ENCODE measurements around the gene IQCK.

The IQCK gene

DNA sequence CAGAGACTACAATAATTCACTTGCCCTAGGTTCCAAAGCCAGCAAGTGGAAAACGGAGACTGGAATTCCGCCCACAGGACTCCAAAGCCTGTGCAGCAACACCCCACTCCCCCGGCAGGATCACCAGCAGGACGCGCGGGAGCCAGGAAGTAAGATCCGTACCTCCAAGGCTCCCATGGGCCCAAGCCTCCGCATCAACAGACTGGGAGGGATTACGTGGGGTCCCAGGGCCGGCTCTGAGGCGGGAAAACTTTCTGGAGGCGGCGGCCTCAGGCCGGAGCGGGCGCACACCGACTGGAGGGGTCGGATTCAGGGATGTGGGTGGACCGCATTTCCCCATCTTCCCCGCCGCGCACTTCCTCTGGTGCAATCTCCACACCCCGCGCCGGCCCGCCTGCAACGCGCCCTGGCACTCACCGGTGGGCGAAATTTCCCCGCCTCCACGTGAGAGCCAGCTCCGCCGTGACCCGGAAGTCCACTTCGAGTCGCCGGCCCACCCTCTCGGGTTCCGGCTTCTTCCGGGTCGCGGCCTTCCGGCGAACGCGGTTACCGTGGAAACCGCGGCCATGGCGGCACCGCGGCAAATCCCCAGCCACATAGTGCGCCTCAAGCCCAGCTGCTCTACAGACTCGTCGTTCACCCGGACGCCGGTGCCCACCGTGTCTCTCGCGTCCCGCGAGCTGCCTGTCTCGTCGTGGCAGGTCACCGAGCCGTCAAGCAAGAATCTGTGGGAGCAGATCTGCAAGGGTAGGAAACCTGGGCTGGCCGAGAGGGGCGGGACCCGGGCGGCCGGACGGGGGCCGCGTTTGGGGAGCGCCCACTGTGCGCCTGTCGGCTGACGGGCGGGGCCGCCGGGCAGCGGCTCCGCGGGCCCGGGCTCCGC lies at the start of gene IQCK, which contains the start of gene KNOP1 (continued):
- TF ChIP-seq, protein P1, sequence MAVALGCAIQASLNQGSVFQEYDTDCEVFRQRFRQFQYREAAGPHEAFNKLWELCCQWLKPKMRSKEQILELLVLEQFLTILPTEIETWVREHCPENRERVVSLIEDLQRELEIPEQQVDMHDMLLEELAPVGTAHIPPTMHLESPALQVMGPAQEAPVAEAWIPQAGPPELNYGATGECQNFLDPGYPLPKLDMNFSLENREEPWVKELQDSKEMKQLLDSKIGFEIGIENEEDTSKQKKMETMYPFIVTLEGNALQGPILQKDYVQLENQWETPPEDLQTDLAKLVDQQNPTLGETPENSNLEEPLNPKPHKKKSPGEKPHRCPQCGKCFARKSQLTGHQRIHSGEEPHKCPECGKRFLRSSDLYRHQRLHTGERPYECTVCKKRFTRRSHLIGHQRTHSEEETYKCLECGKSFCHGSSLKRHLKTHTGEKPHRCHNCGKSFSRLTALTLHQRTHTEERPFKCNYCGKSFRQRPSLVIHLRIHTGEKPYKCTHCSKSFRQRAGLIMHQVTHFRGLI (tag by site-specific recombination; IDR thresholded peaks at IDR 0.05), result no peak
- TF ChIP-seq ZNF366 (tag by site-specific recombination; conservative IDR thresholded peaks at IDR 0.05) (no peak), ZNF24 (tag by site-specific recombination; IDR thresholded peaks at IDR 0.05) (no peak; the same call in 1 of the 2 replicates), ZFP69B (tag by site-specific recombination; IDR thresholded peaks at IDR 0.05) (0 out of 2 replicates have a peak, but pooled peaks have one; percentile 29)

DNA sequence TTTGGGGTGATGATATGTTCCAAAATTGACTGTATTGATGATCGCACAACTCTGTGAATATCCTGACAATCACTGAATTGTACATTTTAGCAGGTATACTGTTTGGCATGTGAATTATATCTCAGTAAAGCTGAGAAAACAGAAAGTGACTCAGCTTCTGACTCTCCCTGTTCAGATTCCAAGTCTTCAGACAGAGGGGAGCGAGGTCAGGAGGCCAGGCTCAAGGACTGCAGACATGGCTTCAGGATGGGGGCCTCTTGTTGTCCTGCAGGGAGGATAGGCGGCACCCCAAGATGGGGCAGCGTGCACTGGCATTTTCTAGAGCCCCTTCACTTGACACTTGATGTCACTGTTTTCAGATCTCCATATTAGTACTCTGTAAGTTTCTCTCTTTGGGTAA lies 45.7 kb upstream of the IQCK start:
- CTCF ChIA-PET, result interaction anchor here (1.5 kb wide), 1 partner anchor 9 kb away, joined by 4 read pairs; no protein-coding TSS in a partner anchor
- TF ChIP-seq ZNF202 (tag by site-specific recombination; IDR thresholded peaks at IDR 0.05; ENCODE audit: borderline replicate concordance) (no peak), ZSCAN30 (tag by site-specific recombination; IDR thresholded peaks at IDR 0.05) (no peak), KLF7 (tag by site-specific recombination; IDR thresholded peaks at IDR 0.05; ENCODE audit: borderline replicate concordance) (no peak), ZNF660 (tag by site-specific recombination; IDR thresholded peaks at IDR 0.05) (no peak), ZNF19 (tag by site-specific recombination; IDR thresholded peaks at IDR 0.05; ENCODE audit: low read depth) (no peak), ZNF248 (tag by site-specific recombination; IDR thresholded peaks at IDR 0.05) (no peak)
- TF ChIP-seq, protein P2, sequence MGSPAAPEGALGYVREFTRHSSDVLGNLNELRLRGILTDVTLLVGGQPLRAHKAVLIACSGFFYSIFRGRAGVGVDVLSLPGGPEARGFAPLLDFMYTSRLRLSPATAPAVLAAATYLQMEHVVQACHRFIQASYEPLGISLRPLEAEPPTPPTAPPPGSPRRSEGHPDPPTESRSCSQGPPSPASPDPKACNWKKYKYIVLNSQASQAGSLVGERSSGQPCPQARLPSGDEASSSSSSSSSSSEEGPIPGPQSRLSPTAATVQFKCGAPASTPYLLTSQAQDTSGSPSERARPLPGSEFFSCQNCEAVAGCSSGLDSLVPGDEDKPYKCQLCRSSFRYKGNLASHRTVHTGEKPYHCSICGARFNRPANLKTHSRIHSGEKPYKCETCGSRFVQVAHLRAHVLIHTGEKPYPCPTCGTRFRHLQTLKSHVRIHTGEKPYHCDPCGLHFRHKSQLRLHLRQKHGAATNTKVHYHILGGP (tag by site-specific recombination; IDR thresholded peaks at IDR 0.05), result no peak
- no peaks in the 10 kb centered on the region for H3K4me1 ChIP-seq (ENCODE audit: control insufficient read depth, insufficient read depth, low read length)
- peaks cover 0 to 3% of the 10 kb centered on the region in 2 experiments; a peak in 2 of 3 replicates for H3K36me3 ChIP-seq (ENCODE audit: control insufficient read depth in 2 of 2, insufficient read depth in 1 of 2, low read length in 2 of 2)
- no peaks in the 10 kb centered on the region for H3K9me3 ChIP-seq (ENCODE audit: control insufficient read depth, insufficient read depth, low read depth, low read length)
- no peak overlapping the region for H3K4me3 ChIP-seq (ENCODE audit: low read depth, low read length)
- no peak overlapping the region for H3K27ac ChIP-seq (ENCODE audit: extremely low read depth, low read depth, low read length)
- POLR2A ChIA-PET, result no interaction called here

DNA sequence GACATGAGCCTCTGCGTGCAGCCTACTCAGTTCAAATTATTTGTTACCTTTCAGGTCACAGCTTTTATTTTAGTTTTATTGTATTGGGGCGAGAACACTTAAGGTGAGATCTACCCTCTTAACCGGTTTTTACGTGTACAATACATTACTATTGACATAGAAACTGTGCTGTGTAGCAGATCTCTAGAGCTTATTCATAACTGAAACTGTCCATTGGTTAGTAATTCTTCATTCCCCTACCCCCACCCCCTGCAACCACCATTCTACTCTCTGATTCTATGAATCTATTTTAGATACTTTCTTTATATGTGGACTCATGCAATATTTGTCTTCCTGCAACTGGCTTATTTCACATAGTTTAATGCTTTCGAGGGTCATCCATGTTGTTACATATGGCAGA lies 43.6 kb upstream of the IQCK start:
- Histone ChIP-seq H3K4me3 (ENCODE audit: low read depth, low read length) (no peak overlapping the region), H3K4me1 (ENCODE audit: control insufficient read depth, insufficient read depth, low read length) (no peaks in the 10 kb centered on the region), H3K27ac (ENCODE audit: extremely low read depth, low read depth, low read length) (no peak overlapping the region), H3K36me3 (ENCODE audit: control insufficient read depth in 2 of 2, insufficient read depth in 1 of 2, low read length in 2 of 2) (no peaks in the 10 kb centered on the region; a peak in 1 of 3 replicates), H3K9me3 (ENCODE audit: control insufficient read depth, insufficient read depth, low read depth, low read length) (no peaks in the 10 kb centered on the region)
- no peak for TF ChIP-seq ZBTB7A (tag by site-specific recombination; IDR thresholded peaks at IDR 0.05; ENCODE audit: low read depth)
- TF ChIP-seq, protein P3, sequence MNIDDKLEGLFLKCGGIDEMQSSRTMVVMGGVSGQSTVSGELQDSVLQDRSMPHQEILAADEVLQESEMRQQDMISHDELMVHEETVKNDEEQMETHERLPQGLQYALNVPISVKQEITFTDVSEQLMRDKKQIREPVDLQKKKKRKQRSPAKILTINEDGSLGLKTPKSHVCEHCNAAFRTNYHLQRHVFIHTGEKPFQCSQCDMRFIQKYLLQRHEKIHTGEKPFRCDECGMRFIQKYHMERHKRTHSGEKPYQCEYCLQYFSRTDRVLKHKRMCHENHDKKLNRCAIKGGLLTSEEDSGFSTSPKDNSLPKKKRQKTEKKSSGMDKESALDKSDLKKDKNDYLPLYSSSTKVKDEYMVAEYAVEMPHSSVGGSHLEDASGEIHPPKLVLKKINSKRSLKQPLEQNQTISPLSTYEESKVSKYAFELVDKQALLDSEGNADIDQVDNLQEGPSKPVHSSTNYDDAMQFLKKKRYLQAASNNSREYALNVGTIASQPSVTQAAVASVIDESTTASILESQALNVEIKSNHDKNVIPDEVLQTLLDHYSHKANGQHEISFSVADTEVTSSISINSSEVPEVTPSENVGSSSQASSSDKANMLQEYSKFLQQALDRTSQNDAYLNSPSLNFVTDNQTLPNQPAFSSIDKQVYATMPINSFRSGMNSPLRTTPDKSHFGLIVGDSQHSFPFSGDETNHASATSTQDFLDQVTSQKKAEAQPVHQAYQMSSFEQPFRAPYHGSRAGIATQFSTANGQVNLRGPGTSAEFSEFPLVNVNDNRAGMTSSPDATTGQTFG (tag by site-specific recombination; IDR thresholded peaks at IDR 0.05; ENCODE audit: borderline replicate concordance), result no peak
- CTCF ChIA-PET, result interaction anchor here (0.6 kb wide), 2 partner anchors 703 to 1095 kb away, joined by 3 read pairs; no protein-coding TSS in a partner anchor
- POLR2A ChIA-PET, result no interaction called here

DNA sequence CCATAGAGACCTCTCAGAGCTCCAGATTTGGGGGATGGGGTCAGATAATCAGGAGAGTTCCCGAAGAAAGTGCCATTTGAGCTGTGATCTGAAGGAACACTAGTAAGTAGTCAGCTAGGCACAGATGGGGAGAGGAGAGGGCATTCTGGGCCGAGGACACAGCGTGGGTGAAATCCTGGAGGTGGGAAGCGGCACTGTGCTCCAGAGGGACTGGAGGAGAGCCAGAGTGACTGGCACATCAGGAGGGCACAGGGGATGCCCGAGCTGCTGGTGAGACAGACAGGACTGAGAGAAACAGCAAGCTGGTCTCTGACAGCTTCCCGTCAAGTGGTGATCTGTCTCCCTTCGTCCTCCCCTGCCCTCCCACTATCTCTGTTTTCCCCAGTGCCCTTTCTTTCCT lies 40.7 kb upstream of the IQCK start:
- Histone ChIP-seq H3K27ac (ENCODE audit: extremely low read depth, low read depth, low read length) (no peak overlapping the region), H3K4me1 (ENCODE audit: control insufficient read depth, insufficient read depth, low read length) (no peaks in the 10 kb centered on the region), H3K36me3 (ENCODE audit: control insufficient read depth in 2 of 2, insufficient read depth in 1 of 2, low read length in 2 of 2) (peaks cover 0 to 4% of the 10 kb centered on the region in 2 experiments; a peak in 2 of 3 replicates), H3K4me3 (ENCODE audit: low read depth, low read length) (no peak overlapping the region), H3K9me3 (ENCODE audit: control insufficient read depth, insufficient read depth, low read depth, low read length) (no peaks in the 10 kb centered on the region)
- POLR2A ChIA-PET, result no interaction called here
- CTCF ChIA-PET, result no interaction called here
- TF ChIP-seq, protein P4, sequence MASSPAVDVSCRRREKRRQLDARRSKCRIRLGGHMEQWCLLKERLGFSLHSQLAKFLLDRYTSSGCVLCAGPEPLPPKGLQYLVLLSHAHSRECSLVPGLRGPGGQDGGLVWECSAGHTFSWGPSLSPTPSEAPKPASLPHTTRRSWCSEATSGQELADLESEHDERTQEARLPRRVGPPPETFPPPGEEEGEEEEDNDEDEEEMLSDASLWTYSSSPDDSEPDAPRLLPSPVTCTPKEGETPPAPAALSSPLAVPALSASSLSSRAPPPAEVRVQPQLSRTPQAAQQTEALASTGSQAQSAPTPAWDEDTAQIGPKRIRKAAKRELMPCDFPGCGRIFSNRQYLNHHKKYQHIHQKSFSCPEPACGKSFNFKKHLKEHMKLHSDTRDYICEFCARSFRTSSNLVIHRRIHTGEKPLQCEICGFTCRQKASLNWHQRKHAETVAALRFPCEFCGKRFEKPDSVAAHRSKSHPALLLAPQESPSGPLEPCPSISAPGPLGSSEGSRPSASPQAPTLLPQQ (tag by site-specific recombination; IDR thresholded peaks at IDR 0.05), result no peak
- TF ChIP-seq, protein P5, sequence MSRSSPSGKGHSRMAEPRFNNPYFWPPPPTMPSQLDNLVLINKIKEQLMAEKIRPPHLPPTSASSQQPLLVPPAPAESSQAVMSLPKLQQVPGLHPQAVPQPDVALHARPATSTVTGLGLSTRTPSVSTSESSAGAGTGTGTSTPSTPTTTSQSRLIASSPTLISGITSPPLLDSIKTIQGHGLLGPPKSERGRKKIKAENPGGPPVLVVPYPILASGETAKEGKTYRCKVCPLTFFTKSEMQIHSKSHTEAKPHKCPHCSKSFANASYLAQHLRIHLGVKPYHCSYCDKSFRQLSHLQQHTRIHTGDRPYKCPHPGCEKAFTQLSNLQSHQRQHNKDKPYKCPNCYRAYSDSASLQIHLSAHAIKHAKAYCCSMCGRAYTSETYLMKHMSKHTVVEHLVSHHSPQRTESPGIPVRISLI (tag by site-specific recombination; IDR thresholded peaks at IDR 0.05), result no peak
- TF ChIP-seq RBAK (tag by site-specific recombination; IDR thresholded peaks at IDR 0.05) (no peak), ZNF175 (tag by site-specific recombination; IDR thresholded peaks at IDR 0.05) (no peak), ZNF544 (tag by site-specific recombination; IDR thresholded peaks at IDR 0.05) (no peak)
- TF ChIP-seq, protein P1 (tag by site-specific recombination; IDR thresholded peaks at IDR 0.05), result no peak

Measured in HEK293 (cell line).